GM20000 (cell line): ENCODE data around the gene CETN3.

ENCODE experiments used
- DNase-seq: peaks from one replicate; pipeline ENCODE4 v3.0.0; 2012; ENCODE audit warnings: low spot score
- CTCF ChIP-seq: IDR thresholded peaks from 2 replicates; pipeline ENCODE4 v1.5.1; 2012; ENCODE audit warnings: mild to moderate bottlenecking, control low read depth; ENCODE audit errors: extremely low read depth, missing control alignments

The CETN3 gene

GRCh38 chr5:90398726-90399125 is 10.8 kb downstream of the CETN3 start:
- no peak for TF ChIP-seq CTCF
- DNase-seq: no peak

- no peak for TF ChIP-seq CTCF
- no peak for DNase-seq
These were observed 14.6 kb downstream of the CETN3 start for GRCh38 chr5:90395005-90395404.

GRCh38 chr5:90390928-90391327 is 18.6 kb downstream of the CETN3 start:
- no peak for DNase-seq
- TF ChIP-seq CTCF: no peak

GRCh38 chr5:90390326-90390725 is 19.2 kb downstream of the CETN3 start:
- no peak for DNase-seq
- TF ChIP-seq CTCF: no peak

- no peak for TF ChIP-seq CTCF
- DNase-seq: no peak
These were observed 22.0 kb downstream of the CETN3 start for GRCh38 chr5:90387508-90387907.

GRCh38 chr5:90386099-90386710 is 23.4 kb downstream of the CETN3 start:
- TF ChIP-seq CTCF: peak; percentile 29
- peak; percentile 6 for DNase-seq

GRCh38 chr5:90384389-90384788 is 25.2 kb downstream of the CETN3 start:
- no peak for TF ChIP-seq CTCF
- DNase-seq: no peak
